Pulmonary artery endothelial cell (primary cell): Measurements from ENCODE around the gene CEMP1. TPM values are rescaled to one million over a fixed set of nuclear protein-coding genes. Genes with fewer than 3 reads are reported as not detected.

ENCODE experiments used
- DNase-seq: peaks from one replicate; pipeline ENCODE4 v3.0.0-alpha.2; 2011; ENCODE audit warnings: low read depth, low spot score
- total RNA-seq: library from RNA; depleted of rRNA; stranded (reverse); fragments of >200 nt; gene quantifications from 2 replicates; pipeline ENCODE4 v1.2.3, GENCODE V29; 2014

CEMP1 gene
- total RNA-seq, 1 donor from 2014 or later: not detected

GRCh38 chr16:2486645-2487516 lies 44.3 kb downstream of the CEMP1 start:
- DNase-seq: no peak

DNA sequence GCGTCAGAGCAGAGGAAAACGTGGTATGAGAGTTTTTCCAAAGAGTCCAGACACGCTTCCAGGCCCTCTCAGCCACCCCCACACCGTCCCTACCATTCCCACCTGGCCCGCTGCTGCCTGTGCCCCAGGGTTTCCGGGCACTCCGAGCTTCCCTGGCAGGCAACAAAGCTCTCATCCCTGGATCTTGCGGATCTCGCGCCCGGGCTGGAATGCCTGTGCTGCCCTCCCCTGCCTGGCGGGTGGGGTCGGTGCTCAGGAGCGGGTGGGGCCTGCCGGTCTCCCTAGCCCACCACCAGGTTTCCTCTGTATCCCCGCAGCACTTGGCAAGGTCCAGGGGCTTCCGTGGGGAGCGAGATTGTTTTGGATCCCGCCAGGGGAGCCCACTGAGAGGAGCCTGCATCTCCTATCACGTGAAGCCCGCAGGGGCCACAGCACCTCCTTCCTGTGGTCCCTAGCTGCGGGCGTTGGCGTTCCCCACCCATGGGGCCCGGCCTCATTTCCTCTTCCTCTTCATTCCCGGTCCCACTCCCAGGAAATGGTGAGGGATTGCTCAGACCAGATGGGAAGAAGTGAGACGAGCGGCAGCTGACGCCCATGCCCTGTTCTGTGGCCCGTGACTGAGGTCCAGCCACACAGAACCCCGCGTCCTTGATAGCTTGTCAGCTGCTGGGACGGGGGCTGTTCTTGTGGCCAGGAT lies 45.2 kb downstream of the CEMP1 start:
- no peak for DNase-seq

GRCh38 chr16:2484898-2485508 lies 46.2 kb downstream of the CEMP1 start:
- no peak for DNase-seq

DNA sequence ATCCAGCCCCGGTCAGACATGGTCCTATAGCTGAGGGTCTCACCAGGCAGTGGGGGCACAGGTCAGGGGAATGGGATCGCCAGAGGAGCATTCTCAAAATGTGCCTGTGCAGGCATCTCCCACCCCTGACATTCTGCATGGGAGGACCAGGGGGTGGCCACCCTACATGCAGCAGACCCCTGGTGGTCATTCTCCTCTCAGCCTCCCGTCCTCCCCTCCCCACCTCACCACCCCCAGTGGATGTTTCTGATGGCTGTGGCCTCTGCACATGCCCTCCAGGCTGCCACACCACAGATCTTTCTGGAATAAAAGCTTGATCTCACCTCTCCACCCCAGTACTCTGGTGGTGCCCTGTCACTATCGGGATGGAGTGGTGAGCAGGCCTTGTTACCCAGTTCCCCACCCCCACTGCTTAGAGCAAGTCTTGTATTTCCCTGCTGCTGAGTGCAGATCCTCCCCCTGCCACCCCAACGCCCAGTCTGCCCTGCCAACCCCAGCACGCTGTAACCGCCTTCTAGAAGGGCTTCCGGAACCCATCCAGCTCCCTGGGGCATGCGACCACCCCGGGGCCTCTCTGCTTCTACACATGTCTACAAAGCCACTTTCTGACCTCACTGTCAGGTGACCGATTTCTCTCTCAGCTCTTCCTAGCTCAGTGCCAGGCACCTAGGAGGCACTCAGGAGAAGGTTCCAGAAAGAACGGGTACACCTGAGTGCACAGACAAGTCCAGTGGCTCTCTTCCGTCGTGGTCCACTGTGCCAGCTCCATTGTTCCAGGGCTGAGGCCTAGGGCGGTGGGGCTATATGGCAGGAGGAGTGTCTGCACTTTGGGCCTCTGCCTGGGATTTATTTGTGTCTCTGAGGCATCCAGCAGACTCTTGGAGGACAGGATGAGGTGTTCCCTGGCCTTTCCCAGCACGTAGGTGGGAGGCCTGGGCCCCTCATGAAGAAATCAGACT lies 47.0 kb downstream of the CEMP1 start:
- DNase-seq: no peak

- DNase-seq: no peak
These were observed 48.3 kb downstream of the CEMP1 start for GRCh38 chr16:2482708-2483534.

- no peak for DNase-seq
These were observed 49.0 kb downstream of the CEMP1 start for GRCh38 chr16:2482249-2482648.

- DNase-seq: no peak
These were observed 49.5 kb downstream of the CEMP1 start for GRCh38 chr16:2481676-2482075.

DNA sequence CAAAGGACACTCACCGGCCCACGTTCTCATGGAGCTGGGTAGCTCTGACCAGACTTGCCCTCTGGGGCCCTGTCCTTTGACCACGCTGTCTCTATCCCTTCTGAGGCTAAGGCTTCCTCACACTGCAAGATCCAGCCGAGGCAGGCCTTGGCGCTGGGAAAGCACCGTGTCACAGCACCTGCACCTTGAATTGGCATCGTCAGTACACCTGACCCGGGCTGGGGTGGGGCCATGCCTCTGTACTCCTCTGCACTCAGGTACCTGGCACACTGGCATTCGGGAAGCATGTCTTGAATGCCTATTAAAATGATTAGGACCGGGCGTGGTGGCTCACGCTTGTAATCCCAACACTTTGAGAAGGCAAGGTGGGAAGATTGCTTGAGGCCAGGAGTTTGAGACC lies 50.3 kb downstream of the CEMP1 start:
- no peak for DNase-seq

Other genes with a start within 250 kb of the CEMP1 start
- 26.2 and 31.5 TPM in 2 replicates for gene ABCA3, start 190.7 kb downstream of the CEMP1 start, total RNA-seq
- 32.3 and 60.7 TPM in 2 replicates for gene CCNF, start 102.0 kb downstream of the CEMP1 start, total RNA-seq
- gene TEDC2, start 71.3 kb downstream of the CEMP1 start, total RNA-seq: 6.6 and 9.5 TPM in 2 replicates
- not detected in 2 replicates for gene NTN3, start 60.1 kb downstream of the CEMP1 start, total RNA-seq
- 12.8 and 20.1 TPM in 2 replicates for gene TBC1D24, start 56.3 kb downstream of the CEMP1 start, total RNA-seq
- 8.8 and 9.6 TPM in 2 replicates for gene ATP6V0C, start 17.5 kb downstream of the CEMP1 start, total RNA-seq
- gene AMDHD2, start 11.0 kb downstream of the CEMP1 start, total RNA-seq: 30.2 and 36.6 TPM in 2 replicates
- gene PDPK1, start 6.6 kb upstream of the CEMP1 start, total RNA-seq: 14.2 and 23.8 TPM in 2 replicates
- gene KCTD5, start 151.1 kb upstream of the CEMP1 start, total RNA-seq: 26.0 and 27.2 TPM in 2 replicates
- gene PRSS27, start 188.8 kb upstream of the CEMP1 start, total RNA-seq: 0.07 and 0.33 TPM in 2 replicates
- 38.5 and 43.9 TPM in 2 replicates for gene SRRM2, start 221.2 kb upstream of the CEMP1 start, total RNA-seq
- gene ELOB, start 245.9 kb upstream of the CEMP1 start, total RNA-seq: 166 and 336 TPM in 2 replicates